Effector CD8-positive, alpha-beta T cell (primary cell): ENCODE data around the gene DDI2.

Experiments
- DNase-seq: peaks from one replicate; lab custom pipeline; 2025; lab: John Stamatoyannopoulos, UW

DDI2 gene

GRCh38 chr1:15702722-15703550 is 85.7 kb downstream of the DDI2 start:
- no peak for DNase-seq

- no peak for DNase-seq
Observed at GRCh38 chr1:15703562-15703961, 86.3 kb downstream of the DDI2 start.

GRCh38 chr1:15704526-15705183 is 87.4 kb downstream of the DDI2 start:
- no peak for DNase-seq

GRCh38 chr1:15705184-15705566 is 87.9 kb downstream of the DDI2 start:
- no peak for DNase-seq

- DNase-seq = no peak
Observed at GRCh38 chr1:15706751-15707150, 89.5 kb downstream of the DDI2 start.

- DNase-seq = no peak
Observed at GRCh38 chr1:15707239-15707925, 90.1 kb downstream of the DDI2 start.

- no peak for DNase-seq
Observed at GRCh38 chr1:15708486-15709137, 91.4 kb downstream of the DDI2 start.

GRCh38 chr1:15709226-15709625 is 92.0 kb downstream of the DDI2 start:
- no peak for DNase-seq

- no peak for DNase-seq
Observed at GRCh38 chr1:15712168-15712567, 94.9 kb downstream of the DDI2 start.

GRCh38 chr1:15714406-15715136 is 97.3 kb downstream of the DDI2 start:
- DNase-seq = no peak

GRCh38 chr1:15717418-15718125 is 100.3 kb downstream of the DDI2 start:
- DNase-seq = no peak

- DNase-seq = no peak
Observed at GRCh38 chr1:15718199-15718601, 100.9 kb downstream of the DDI2 start.
